GM21529 (cell line): ENCODE results near the gene CRYBA2.

Experiments used
- ATAC-seq: cut with Tn5 transposase; IDR thresholded peaks from one replicate; pipeline ENCODE4 v1.9.1; 2021; ENCODE audit not compliant: unreplicated experiment

CRYBA2 gene

DNA sequence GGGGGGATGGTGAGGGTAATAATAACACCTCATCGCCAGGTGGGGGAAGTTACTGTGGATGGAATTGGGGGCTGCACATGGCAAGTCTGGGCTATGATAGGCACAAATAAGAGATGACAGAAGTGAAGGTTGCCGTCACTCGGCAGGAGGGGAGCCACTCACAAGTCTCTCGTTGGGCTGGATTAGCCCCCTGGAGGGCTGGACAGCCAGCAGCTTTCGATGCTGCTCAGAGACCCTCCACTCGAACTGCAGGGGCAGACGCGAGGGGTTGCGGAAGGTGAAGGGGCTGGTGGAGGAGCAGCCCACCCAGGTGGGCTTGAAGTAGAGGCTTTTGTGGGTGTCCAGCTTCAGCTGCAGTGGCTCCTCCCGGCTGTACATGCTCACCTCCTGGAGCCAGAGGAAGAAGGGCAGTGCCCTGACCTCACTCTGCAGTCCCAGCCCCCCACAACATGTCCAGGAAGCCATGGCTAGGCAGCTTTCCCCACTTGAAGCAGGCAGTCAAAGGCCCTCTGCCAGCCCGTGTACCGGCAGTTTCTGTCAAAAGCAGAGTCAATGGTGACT, 29.9 kb upstream of the CRYBA2 start:
- no peak for ATAC-seq

DNA sequence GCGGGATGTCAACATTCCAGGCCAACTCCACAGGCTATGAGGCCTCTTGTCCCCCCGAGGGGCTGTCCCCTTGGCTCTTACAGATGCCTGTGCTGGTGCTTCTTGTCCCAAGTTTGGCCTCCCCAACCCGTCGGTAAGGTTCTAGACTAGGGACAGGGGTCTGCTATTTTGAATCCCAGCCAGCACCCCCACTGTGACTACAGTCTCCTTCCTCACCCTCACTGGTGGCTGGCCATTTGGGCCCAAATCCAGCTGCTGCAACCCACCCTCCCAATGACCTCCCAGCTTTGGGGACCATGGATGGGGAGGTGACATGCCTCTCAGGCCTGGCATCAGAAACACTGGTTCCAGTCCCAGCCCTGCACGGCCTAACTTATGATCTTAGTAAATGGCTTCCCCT, 29.4 kb upstream of the CRYBA2 start:
- no peak for ATAC-seq

DNA sequence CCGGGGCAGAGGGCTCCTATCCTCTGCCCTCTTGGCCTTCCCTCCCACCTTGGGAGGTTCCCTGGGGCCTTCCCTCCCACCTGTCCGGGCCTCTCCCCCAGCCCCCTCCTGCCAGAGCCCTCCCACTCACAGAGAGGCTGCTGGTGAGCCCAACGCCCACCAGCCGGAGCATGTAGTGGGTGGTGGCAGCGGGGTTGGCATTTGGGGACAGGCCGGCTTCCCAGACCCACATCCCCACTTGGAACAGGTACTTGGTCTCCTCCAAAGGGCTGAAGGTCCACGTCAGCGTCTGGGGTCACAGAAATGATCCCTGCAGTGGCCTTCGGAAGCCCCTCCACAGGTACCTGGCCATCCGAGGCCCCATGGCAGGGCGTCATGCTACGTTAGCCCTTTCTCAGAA, 28.8 kb upstream of the CRYBA2 start:
- ATAC-seq = no peak

DNA sequence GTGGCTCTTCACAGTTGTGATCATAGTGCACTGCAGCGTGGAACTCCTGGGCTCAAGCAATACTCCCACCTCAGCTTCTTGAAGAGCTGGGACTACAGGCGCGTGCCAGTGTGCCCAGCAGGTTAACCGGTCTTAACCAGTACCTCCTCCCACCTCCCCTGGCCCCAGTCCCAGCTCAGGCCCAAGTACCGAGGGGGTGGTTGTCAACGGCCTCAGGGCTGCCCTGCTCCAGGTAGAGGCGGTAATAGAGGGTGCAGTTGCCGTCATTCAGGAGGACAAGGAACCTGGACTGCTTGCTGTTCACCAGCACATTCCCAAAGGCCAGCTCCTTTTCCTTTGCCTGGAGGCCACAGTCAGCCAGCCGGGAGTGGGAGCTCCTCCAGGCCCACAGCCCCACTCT, 28.4 kb upstream of the CRYBA2 start:
- no peak for ATAC-seq

DNA sequence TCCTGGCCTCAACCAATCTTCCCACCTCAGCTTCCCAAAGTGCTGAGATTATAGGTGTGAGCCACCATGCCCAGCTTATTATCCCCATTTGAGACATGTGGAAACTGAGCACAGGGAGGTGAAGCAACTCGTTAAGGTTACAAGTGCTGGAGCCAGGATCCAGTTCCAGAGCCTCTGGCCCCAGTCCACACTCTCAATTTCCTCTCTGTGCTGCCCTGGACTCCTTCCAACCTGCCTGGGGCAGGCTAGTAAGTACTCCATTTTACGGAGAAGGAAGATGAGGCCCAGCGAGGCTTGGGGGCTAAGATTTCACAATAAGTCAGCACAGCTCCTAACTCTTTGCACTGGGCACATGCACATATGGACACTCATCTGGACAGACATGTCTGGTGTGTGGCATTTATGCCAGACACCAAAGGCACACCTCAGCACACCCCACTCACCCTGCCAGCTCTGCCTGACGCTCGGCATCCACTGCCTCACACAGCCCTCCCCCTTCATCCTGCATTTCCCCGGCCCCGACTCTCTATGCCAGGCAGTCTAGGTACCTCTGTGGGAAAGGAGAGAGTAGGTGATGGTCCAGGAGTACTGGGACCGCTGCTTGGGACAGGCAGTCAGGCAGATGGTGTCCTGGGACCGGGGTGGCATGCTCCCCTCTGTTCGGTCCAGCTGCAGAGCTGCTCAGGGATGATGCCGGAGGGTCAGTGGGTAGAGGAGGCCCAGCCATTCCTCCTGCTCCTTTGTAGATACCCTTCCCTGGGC, 27.6 kb upstream of the CRYBA2 start:
- no peak for ATAC-seq

DNA sequence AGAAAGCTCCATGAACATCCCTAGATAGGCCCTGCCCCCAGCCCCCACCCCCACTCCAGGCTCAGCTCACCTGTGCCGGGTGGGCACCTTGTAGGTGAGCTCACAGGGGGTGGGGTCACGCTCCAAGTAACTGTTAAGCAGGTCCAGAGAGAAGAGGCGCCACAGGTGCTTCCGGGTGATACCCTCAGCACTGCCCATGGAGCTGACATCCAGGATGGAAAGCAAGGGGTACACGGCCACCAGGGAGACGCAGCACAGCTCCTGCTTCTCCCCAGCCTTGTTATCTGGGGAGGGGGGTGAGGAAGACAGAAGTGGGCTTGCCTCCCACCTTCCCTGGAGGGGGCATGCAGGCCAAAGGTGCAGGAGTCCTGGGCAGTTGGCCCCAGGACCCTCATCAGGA, 26.2 kb upstream of the CRYBA2 start:
- ATAC-seq = no peak

DNA sequence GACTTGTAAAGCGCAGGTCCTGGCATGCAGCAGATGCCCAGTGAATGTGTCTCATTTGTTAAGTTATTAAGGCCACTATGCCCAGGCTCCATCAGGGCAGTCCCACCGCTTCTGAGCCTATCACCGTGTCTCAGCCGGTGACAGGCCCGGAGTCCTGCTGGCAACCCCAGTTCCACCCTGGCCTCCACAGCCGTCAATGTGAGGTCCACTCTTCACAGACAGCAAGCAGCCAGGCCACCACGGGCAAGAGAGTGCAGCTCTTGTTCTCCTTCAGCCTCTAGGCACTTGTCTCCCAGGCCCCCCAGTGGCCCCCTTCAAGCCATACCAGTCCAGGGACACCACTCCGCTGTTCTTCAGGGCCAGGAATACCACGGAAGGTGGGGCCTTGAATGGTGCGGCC, 25.5 kb upstream of the CRYBA2 start:
- no peak for ATAC-seq

DNA sequence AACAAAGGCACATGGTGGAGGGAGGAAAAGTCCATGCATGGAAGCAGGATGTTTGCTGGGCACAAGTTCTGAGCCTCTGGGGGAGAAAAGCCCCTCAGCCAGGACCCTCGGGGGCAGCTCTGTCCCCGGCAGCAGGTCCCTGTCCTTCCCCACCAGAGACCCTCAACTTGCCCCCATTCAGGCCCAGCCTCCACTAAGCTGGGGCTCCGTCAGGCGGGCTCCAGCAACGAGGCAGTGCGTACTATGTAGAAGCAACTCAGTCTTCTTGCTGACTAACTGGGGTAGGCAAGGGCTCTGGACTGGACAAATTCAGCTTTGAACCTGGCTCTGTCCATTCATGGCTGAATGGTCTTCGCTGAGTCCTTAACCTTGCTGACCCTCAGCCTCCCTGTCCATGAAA, 25.1 kb upstream of the CRYBA2 start:
- no peak for ATAC-seq

DNA sequence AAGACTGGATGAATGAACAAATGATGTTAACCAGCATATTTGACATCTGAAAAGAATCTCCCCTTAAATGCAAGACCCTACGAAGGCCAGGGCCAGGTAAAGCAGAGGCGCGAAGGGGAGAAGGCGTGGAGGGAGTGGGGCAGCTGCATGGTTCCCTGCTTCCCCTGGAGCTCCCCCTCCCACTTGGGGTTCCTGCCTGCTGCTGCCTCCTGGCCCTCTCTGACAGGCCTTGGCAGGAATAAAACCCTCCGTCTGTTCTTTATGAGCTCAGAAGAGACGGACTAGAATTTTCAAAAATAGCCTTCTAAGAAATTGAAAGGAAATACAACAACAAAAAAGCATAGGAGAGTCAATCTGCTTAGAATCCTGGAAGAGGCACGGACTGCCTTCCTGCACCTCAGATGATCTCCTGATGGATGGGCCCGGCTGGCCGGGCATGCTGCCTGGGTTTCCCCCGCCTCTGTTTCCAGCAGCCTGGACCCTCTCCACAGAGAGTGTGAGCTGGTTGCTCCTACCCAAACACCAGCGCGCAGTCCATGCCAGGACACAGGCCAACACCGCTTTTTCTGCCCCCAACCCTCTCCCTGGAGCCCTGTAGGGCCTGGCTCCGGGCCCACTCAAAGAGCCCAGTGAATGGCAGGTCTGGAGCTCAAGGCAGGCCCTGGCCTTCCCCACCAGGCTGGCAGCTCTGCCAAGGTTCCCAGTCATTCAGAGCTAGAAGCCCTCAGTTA, 24.1 kb upstream of the CRYBA2 start:
- no peak for ATAC-seq

DNA sequence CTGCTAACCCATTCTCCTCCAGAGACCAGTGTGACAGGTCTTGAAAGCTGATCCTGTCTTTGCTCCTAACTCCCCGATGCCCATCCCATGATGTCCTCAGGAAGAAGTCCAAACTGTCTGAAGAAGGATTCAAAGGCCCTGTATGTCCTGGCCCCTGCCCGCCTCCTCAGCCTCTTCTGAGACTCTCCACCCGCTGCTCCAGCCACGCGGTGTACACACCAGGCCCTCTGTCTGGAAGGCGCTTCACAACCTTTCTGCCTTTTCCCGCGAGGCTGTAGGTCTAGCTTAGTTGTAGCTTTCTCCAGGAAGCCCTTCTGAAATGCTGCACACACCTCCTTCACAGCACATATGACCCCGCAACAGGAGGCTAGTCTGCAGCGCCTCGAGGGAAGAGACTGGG, 23.5 kb upstream of the CRYBA2 start:
- ATAC-seq = no peak

DNA sequence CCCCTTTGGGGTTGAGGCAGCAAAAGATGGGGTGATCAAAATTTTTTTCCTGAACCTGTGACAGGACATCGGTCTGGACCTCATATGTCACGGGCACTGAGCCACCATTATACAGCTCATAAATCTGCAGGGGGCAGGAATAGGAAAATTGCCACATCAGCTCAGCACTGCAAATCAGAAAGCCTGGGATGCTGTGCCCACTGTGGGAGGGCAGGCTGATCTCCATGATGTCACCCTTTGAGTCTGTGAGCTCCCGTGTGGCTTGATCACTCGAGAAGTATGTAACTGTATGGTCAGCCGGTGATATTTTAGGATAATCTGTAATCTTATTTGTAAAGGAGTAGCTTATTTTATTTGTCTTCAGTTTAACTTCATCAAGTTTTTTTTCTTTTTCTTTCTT, 17.7 kb upstream of the CRYBA2 start:
- ATAC-seq = no peak

DNA sequence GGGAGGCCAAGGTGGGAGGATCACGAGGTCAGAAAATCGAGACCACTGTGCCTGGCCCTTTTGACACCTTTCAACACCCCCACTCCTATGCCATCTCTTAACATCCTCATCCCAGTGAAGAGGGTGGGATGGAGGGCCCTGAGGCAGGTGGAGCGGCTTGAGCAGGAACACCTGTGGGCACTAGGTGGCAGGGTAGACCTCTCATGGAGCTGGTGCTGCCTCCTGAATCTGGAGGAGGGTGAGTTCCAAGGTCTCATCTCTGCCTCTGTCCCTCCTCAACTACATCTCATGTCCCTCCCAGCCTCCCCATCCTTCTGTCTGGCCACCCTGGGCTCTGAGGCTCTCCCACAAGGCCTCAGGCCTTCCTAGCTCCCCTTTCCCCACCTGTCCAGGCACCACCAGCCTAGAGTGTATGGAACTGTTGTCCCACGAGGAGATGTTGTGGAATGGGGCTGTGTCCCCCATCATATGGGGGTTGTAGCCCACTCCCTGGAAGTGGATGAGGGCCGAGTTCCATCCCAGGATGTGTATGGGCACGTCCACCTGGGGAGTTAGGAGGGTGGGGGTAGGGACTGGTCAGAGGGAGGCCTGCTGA, 17.0 kb upstream of the CRYBA2 start:
- no peak for ATAC-seq

DNA sequence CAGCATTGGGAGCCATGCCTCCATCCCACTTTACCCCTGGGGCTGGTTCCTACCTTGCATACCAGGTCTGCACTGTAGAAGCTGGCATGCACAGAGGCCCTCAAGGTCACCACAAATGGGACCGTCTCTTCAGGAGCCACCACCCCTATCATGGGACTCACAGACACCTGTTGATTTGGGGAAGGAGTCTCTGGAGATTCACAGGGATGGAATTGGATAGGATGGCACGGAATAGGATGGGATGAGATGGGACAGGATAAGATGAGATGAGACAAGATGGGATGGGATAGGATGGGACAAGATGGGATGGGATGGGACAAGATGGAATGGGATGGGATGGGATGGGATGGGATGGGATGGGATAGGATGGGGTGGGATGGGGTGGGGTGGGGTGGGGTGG, 16.1 kb upstream of the CRYBA2 start:
- no peak for ATAC-seq

DNA sequence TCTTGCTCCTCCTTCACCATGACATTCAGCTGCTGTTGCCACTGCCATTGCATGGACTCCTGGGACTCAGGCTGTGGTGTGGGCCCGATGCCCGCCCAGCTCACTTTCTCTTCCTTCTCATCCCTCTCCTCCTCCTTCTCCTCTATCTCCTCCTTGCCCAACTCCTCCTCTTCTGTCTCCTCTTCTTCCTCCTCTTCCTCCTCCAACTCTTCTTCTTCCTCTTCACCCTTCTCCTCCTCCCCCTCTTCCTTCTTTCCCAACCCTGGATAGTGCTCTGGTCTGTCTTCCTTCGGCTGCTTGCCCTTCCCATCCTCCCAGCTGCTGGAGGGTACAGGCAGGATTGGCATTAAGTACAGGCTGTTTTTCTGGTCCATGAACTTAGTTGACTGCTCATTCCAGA, 10.8 kb upstream of the CRYBA2 start:
- no peak for ATAC-seq

DNA sequence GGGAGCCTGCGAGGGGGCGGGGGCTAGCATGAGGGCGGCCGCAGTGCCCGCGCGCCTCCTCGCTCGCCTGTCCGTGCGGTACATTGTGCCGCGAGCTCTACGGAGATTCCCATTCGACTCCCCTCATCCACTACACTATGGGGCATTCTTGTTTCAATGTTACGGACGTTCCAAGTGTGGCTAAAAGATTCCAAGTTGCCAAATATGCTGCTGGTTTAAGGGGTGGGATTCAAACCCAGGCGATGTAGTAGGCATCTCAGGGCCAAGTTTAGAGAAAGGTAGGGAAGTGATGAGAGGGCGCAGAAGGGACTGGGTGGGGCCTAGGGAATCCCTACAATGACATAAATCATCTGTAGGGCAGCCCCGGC, 10.0 kb upstream of the CRYBA2 start:
- ATAC-seq = no peak

DNA sequence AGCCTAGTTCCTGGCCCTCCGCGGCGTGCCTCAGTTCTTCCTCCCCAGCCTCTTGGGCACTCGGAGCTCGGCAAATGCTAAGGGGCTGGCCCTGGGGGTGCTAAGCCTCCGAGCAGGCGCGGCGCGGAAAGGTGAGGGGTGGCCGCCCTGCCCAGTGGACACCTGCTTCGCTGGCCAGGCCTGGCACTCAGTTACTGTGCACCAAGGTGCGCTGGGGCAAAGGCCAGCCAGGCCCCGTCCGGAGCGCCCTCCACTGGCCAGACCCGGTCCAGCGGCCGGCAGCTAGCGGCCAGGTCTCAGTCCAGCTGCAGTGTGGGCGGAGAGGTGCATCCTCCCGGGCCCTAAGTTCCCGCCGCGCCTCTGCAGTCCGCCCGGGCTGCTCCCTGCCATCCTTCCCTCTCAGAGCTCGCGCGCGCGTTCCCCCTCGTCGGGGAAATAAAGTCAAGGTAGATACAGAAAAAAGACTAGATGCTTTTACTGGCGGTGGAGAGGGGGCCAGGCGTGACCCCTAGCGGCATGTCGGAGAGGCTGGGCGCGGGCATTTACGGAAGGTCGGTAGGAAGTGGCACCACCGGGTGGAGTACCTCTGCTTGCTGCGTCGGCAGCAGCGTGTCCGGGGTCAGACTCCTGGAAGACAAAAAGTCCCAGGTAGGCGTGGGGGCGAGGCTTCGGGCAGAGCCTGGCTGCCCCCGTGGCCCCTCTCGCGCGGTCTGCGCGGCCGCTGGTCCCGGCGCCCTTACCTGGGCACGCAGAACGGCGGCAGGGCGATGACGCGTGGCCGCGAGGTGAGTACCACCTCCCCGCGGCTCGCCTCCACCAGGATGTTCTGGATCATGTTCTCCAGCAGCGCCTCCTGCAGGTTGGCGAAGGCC, 9.4 kb upstream of the CRYBA2 start:
- no peak for ATAC-seq

DNA sequence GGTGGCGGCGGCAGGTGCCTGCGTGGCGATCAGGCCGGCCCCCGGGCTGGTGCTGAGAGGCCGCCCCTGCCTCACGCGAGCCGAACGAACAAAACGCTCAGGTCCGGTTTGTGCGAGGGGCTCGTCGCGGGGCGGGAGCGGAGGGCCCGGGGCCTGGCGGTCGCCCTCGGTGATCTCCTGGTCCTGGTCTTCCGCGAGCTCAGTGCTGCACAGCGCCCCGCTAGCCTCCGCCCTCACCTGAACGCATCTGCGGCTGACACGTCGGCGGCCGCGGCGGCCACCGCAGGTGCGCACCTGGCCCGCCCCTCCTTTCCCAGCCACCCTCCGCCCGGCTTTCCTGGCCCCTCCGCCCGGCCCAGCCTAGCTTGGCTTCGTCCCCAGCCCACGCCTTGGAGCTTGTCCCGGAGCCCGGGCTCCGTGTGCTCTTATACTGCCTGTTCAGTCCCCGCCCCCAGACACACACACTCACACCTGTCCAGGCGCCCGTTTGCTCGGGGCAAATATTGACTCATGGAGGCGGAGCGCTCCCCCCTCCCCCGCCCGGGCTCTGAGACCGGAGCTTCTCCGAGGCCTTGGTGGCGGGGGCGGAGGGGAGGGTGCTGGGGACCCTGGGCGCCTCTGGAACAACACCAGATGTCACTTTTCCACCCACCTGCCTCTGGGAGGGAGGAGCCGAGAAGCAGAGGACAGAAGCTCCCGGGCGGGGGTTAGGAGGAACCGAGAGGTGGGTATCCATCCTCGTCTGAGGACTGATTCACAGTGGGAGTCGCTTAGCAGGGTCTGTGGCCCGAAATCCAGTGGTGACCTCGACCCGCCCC, 8.6 kb upstream of the CRYBA2 start:
- no peak for ATAC-seq

DNA sequence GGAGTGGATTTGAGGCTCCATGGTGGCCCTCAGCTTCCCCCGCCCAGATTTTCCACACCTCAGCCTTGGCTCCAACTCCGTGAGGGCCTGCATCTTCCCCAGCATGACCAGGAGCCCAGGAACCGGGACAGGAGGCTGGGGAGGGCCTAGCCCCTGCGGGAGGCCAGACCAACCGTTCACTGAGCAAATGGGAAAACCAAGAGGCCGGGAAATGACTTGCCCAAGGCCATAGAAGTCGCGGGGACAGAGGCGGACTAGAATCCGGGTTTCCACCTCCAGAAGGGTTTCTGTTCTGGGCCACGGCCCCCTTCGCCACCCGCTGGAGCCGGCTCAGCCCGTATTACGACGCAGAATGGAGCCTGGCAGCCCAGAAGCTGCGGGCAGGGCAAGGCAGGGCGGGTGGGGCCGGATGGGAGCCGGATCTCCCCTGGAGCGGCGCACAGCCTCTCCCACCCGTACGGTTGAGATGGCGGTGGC, 7.9 kb upstream of the CRYBA2 start:
- ATAC-seq = no peak

DNA sequence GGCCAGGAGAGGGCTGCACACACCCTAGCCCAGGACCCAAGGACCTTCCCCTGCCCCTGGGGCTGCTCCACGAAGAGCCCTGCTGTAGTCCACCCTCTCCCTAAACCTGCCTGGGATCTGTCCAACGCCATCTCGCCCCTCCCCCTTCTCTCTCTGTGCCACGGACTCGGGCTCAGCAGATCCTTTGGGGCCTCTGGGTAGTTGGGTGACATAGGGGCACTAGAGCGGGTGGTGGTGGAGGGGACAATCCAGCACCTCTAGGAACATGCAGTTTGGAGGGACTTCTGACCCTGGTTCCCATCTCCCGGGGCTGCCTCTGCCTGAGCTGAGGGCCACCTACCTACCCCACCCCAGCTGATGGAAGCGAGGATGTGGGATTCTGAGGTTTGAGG, 7.3 kb upstream of the CRYBA2 start:
- no peak for ATAC-seq

DNA sequence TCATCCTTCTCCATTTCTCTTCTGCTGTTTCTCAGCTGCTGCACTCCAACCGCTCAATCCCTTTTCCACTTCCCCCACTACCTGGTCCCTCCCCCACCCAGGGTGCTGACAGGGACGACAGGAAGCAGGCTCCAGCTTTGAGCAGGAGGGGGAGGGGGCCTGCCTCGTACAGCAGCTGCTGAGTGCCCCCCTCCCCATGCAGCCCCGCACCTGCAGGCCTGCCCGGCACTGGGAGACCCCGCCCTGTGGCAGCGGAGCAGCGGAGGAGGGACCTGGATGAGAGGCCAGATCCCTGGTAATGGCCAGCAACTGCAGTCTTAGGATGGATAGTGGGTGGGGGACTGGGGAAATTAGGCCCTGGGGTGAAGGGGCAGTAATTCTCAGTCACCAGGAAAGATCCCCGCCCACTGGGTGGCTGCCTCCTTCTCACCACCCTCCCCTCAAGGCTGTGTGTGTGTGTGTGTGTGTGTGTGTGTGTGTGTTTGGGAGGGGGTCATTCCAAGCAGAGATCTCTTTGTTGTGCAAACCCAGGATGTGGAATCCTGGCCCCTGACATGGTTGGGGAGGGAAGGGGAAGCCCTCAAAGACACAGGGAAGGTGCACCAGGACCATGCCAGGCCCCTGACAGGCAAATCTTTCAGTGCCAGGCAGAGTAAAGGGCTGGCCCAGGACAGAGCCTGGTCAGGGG, 6.8 kb upstream of the CRYBA2 start:
- no peak for ATAC-seq
